Neural cell (in vitro differentiated cells): ENCODE results near the gene SLC37A1. TPM values are rescaled to one million over a fixed set of nuclear protein-coding genes. Genes with fewer than 3 reads are reported as not detected.
A peak's percentile ranks its signal among the peaks of the same experiment; 100 is the strongest.

ENCODE experiments used
- H2AFZ ChIP-seq: fragments of 200-600, 300-800 bp; sonication (generic), shearing (Covaris generic); 2 replicates; pipeline ENCODE4 v1.6.0; 2014; ENCODE audit warnings: low read depth, mild to moderate bottlenecking, antibody characterized with exemption, low read length, moderate library complexity
- H3F3A ChIP-seq: fragments of 200-600 bp; shearing (Covaris generic); 2 replicates; pipeline ENCODE4 v1.6.1; 2016; ENCODE audit warnings: mild to moderate bottlenecking, moderate library complexity, mixed read lengths, antibody characterized with exemption, low read length; ENCODE audit not compliant: insufficient read depth, poor library complexity, severe bottlenecking
- H3K27ac ChIP-seq: fragments of 200-600, 300-800 bp; sonication (generic), shearing (Covaris generic); 2 replicates; pipeline ENCODE4 v1.5.1; 2014; ENCODE audit warnings: mild to moderate bottlenecking, low read length, moderate library complexity
- H3K27me3 ChIP-seq: fragments of 300-800, 200-600 bp; sonication (generic), shearing (Covaris generic); 2 replicates; pipeline ENCODE4 v1.6.0; 2014; ENCODE audit warnings: mild to moderate bottlenecking, low read depth, low read length, moderate library complexity; ENCODE audit not compliant: insufficient read depth
- H3K36me3 ChIP-seq: fragments of 300-800, 200-600 bp; sonication (generic), shearing (Covaris generic); 2 replicates; pipeline ENCODE4 v1.5.1; 2014; ENCODE audit warnings: mild to moderate bottlenecking, antibody characterized with exemption, low read length, moderate library complexity; ENCODE audit not compliant: insufficient read depth
- H3K4me2 ChIP-seq: fragments of 300-800, 200-600 bp; sonication (generic), shearing (Covaris generic); 2 replicates; pipeline ENCODE4 v1.6.0; 2014; ENCODE audit warnings: mild to moderate bottlenecking, low read length
- H3K4me3 ChIP-seq: fragments of 300-800, 200-600 bp; sonication (generic), shearing (Covaris generic); 2 replicates; pipeline ENCODE4 v1.5.1; 2014; ENCODE audit warnings: mild to moderate bottlenecking, low read length, moderate library complexity
- H3K79me2 ChIP-seq: fragments of 200-600 bp; shearing (Covaris generic); replicated peaks from 2 replicates; pipeline ENCODE4 v1.6.0; 2014; ENCODE audit warnings: mild to moderate bottlenecking, low read length, moderate library complexity; ENCODE audit not compliant: insufficient read depth
- H3K9ac ChIP-seq: fragments of 300-800, 200-600 bp; sonication (generic), shearing (Covaris generic); 2 replicates; pipeline ENCODE4 v1.6.1; 2016; ENCODE audit warnings: mild to moderate bottlenecking, low read length, mixed read lengths
- H3K9me2 ChIP-seq: fragments of 200-600 bp; shearing (Covaris generic); 2 replicates; pipeline ENCODE4 v1.6.1; 2016; ENCODE audit warnings: mild to moderate bottlenecking, low read length, mixed read lengths; ENCODE audit not compliant: insufficient read depth
- H3K9me3 ChIP-seq: fragments of 200-600, 300-800 bp; sonication (generic), shearing (Covaris generic); 2 replicates; pipeline ENCODE4 v1.6.1; 2016; ENCODE audit warnings: mild to moderate bottlenecking, mixed run types, low read length, moderate library complexity, mixed read lengths
- H4K20me1 ChIP-seq: fragments of 200-600 bp; shearing (Covaris generic); 2 replicates; pipeline ENCODE4 v1.6.1; 2016; ENCODE audit warnings: mild to moderate bottlenecking, mixed run types; ENCODE audit not compliant: insufficient read depth
- CTCF ChIP-seq: fragments of 450-650 bp; IDR thresholded peaks from 2 replicates; pipeline ENCODE4 v1.5.1; 2014; ENCODE audit warnings: antibody characterized with exemption, mild to moderate bottlenecking, moderate library complexity; ENCODE audit not compliant: poor library complexity, severe bottlenecking
- EP300 ChIP-seq: fragments of 450-650 bp; conservative IDR thresholded peaks from 2 replicates; pipeline ENCODE4 v1.6.1; 2014; ENCODE audit warnings: antibody characterized with exemption, mild to moderate bottlenecking, moderate library complexity; ENCODE audit not compliant: poor library complexity, severe bottlenecking
- EZH2 ChIP-seq: fragments of 200-600, 300-800 bp; shearing (Covaris generic), sonication (generic); IDR thresholded peaks from 2 replicates; pipeline ENCODE4 v1.6.1; 2014; ENCODE audit warnings: antibody characterized with exemption, low read length, borderline replicate concordance, mild to moderate bottlenecking; ENCODE audit not compliant: insufficient read depth, poor library complexity, severe bottlenecking
- MXI1 ChIP-seq: fragments of 450-650 bp; conservative IDR thresholded peaks from 2 replicates; pipeline ENCODE4 v1.6.1; 2014; ENCODE audit warnings: antibody characterized with exemption, mild to moderate bottlenecking; ENCODE audit not compliant: poor library complexity, severe bottlenecking
- POLR2AphosphoS5 ChIP-seq: IDR thresholded peaks from 2 replicates; pipeline ENCODE4 v1.6.1; 2012
- RAD21 ChIP-seq: fragments of 450-650 bp; conservative IDR thresholded peaks from 2 replicates; pipeline ENCODE4 v1.6.1; 2014; ENCODE audit warnings: antibody characterized with exemption, mild to moderate bottlenecking, moderate library complexity
- SMC3 ChIP-seq: fragments of 450-650 bp; conservative IDR thresholded peaks from 2 replicates; pipeline ENCODE4 v1.6.1; 2014; ENCODE audit warnings: antibody characterized with exemption, mild to moderate bottlenecking, moderate library complexity; ENCODE audit not compliant: poor library complexity
- TAF1 ChIP-seq: IDR thresholded peaks from 2 replicates; pipeline ENCODE4 v1.6.1; 2012; ENCODE audit warnings: low read depth
- polyA plus RNA-seq: library from polyadenylated mRNA; depleted of rRNA; stranded (reverse); fragments of >200 nt; gene quantifications from 2 replicates; pipeline ENCODE4 v1.2.3, GENCODE V29; 2014
- TF ChIP-seq, protein P1 (sequence below): IDR thresholded peaks from 2 replicates; pipeline ENCODE4 v1.6.1; 2012; ENCODE audit warnings: borderline replicate concordance

SLC37A1 gene
- polyA plus RNA-seq, 1 donor from 2014 or later = 60.7 TPM

DNA sequence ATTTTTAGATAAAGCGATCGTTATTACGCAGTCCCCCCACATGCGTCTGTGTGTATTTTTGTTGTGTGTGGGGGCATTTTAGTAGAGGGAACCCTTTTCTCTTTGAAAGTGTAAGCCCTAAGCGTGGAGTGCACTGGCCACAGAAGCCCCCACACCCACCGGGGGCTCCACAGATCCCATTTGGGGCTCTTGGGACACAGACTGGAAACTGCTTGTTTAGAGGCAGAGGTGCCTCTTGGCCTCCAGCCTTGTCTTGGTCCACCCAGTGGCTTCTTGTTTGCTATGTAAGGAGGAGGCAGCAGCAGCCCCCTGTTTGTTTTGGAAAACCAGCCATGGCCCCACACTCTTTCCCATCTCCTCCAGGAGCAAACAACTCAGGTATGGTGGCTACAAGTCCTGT lies 42.8 kb downstream of the SLC37A1 start:
- Histone ChIP-seq H3K9me3 (no peaks in the 10 kb centered on the region), H2AFZ (no peak overlapping the region), H4K20me1 (no peaks in the 10 kb centered on the region), H3K27me3 (no peaks in the 10 kb centered on the region), H3K9me2 (no peaks in the 10 kb centered on the region), H3F3A (no peaks in the 10 kb centered on the region), H3K36me3 (no peaks in the 10 kb centered on the region), H3K4me2 (no peak overlapping the region), H3K4me3 (no peak overlapping the region), H3K27ac (peak overlapping the region; percentile 90), H3K79me2 (no peaks in the 10 kb centered on the region), H3K9ac (no peak overlapping the region)
- TF ChIP-seq RAD21 (no peak), TAF1 (no peak), SMC3 (no peak), MXI1 (no peak), EZH2 (no peak), CTCF (no peak), POLR2AphosphoS5 (no peak), EP300 (no peak)
- TF ChIP-seq, protein P1, sequence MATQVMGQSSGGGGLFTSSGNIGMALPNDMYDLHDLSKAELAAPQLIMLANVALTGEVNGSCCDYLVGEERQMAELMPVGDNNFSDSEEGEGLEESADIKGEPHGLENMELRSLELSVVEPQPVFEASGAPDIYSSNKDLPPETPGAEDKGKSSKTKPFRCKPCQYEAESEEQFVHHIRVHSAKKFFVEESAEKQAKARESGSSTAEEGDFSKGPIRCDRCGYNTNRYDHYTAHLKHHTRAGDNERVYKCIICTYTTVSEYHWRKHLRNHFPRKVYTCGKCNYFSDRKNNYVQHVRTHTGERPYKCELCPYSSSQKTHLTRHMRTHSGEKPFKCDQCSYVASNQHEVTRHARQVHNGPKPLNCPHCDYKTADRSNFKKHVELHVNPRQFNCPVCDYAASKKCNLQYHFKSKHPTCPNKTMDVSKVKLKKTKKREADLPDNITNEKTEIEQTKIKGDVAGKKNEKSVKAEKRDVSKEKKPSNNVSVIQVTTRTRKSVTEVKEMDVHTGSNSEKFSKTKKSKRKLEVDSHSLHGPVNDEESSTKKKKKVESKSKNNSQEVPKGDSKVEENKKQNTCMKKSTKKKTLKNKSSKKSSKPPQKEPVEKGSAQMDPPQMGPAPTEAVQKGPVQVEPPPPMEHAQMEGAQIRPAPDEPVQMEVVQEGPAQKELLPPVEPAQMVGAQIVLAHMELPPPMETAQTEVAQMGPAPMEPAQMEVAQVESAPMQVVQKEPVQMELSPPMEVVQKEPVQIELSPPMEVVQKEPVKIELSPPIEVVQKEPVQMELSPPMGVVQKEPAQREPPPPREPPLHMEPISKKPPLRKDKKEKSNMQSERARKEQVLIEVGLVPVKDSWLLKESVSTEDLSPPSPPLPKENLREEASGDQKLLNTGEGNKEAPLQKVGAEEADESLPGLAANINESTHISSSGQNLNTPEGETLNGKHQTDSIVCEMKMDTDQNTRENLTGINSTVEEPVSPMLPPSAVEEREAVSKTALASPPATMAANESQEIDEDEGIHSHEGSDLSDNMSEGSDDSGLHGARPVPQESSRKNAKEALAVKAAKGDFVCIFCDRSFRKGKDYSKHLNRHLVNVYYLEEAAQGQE = no peak

GRCh38 chr21:42556960-42557359 lies 43.3 kb downstream of the SLC37A1 start:
- Histone ChIP-seq H3K36me3 (no peaks in the 10 kb centered on the region), H3K79me2 (no peaks in the 10 kb centered on the region), H3K9me2 (no peaks in the 10 kb centered on the region), H4K20me1 (no peaks in the 10 kb centered on the region), H3K4me3 (no peak overlapping the region), H3K4me2 (no peak overlapping the region), H3K9me3 (no peaks in the 10 kb centered on the region), H3F3A (no peaks in the 10 kb centered on the region), H3K27ac (peak overlapping the region; percentile 90), H3K9ac (no peak overlapping the region), H2AFZ (no peak overlapping the region), H3K27me3 (no peaks in the 10 kb centered on the region)
- TF ChIP-seq EZH2 (no peak), RAD21 (no peak), CTCF (no peak), POLR2AphosphoS5 (no peak), SMC3 (no peak), MXI1 (no peak)
- TF ChIP-seq, protein P1 = no peak
